GM18499 (cell line): ENCODE data around the gene PRPF40B.
"Not testable (repeated sequence)": the region's sequence is repeated elsewhere in the genome, so short reads cannot be mapped to it uniquely, and the experiment has no call there.

Source experiments
- ATAC-seq: cut with Tn5 transposase; IDR thresholded peaks from one replicate; pipeline ENCODE4 v1.9.1; 2021; ENCODE audit warnings: moderate number of reproducible peaks; ENCODE audit not compliant: insufficient read depth, unreplicated experiment

Gene PRPF40B

GRCh38 chr12:49609059-49609874, 14.1 kb upstream of the PRPF40B start:
- no peak for ATAC-seq

GRCh38 chr12:49609875-49610154, 13.5 kb upstream of the PRPF40B start:
- ATAC-seq, result no peak

GRCh38 chr12:49610785-49611184, 12.6 kb upstream of the PRPF40B start:
- ATAC-seq, result not testable (repeated sequence)

GRCh38 chr12:49612210-49612609, 11.2 kb upstream of the PRPF40B start:
- no peak for ATAC-seq

- ATAC-seq, result no peak
These were observed 7.6 kb upstream of the PRPF40B start for GRCh38 chr12:49615725-49616124.

- no peak for ATAC-seq
These were observed 6.7 kb upstream of the PRPF40B start for GRCh38 chr12:49616533-49617219.

- ATAC-seq, result no peak
These were observed 4.8 kb upstream of the PRPF40B start for GRCh38 chr12:49618576-49618975.

- ATAC-seq, result no peak
These were observed 4.1 kb upstream of the PRPF40B start for GRCh38 chr12:49619286-49619685.

- ATAC-seq, result no peak
These were observed 1.5 kb upstream of the PRPF40B start for GRCh38 chr12:49621651-49622500.

- ATAC-seq, result no peak
These were observed 740 bp upstream of the PRPF40B start for GRCh38 chr12:49622501-49623141.

- no peak for ATAC-seq
These were observed 1.7 kb downstream of the PRPF40B start for GRCh38 chr12:49624921-49625577.

GRCh38 chr12:49626169-49626835, 2.9 kb downstream of the PRPF40B start:
- ATAC-seq, result no peak

- no peak for ATAC-seq
These were observed 3.5 kb downstream of the PRPF40B start for GRCh38 chr12:49626836-49627235.

- ATAC-seq, result no peak
These were observed 4.5 kb downstream of the PRPF40B start for GRCh38 chr12:49627752-49628360.

- no peak for ATAC-seq
These were observed 8.1 kb downstream of the PRPF40B start for GRCh38 chr12:49631336-49631907.

GRCh38 chr12:49632401-49632800, 9.0 kb downstream of the PRPF40B start:
- no peak for ATAC-seq

GRCh38 chr12:49632986-49633702, 9.8 kb downstream of the PRPF40B start:
- no peak for ATAC-seq

GRCh38 chr12:49633703-49634345, 10.5 kb downstream of the PRPF40B start:
- no peak for ATAC-seq
